ENCODE results near the gene PHC2.

DNA sequence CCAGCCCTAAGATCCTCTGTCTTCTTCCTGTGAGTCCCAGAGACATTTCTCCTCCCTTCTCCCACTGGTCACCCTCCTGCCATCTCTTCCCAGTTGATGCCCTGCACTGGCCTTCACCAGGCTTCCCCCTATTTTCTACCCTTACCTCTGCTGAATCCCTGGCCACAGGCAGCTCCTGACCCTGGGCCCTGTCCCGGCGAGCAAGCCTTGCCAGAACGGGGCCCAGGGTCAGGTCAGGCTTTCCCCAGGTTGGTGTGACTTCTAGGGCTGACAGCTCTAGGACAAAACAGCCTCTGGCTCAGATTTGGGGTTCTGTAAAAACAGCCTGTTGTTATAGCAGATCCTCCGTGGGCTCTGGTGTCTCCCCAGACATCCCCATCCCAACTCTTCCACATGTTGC lies 57.3 kb downstream of the PHC2 start:
- TF ChIP-seq, protein P1, sequence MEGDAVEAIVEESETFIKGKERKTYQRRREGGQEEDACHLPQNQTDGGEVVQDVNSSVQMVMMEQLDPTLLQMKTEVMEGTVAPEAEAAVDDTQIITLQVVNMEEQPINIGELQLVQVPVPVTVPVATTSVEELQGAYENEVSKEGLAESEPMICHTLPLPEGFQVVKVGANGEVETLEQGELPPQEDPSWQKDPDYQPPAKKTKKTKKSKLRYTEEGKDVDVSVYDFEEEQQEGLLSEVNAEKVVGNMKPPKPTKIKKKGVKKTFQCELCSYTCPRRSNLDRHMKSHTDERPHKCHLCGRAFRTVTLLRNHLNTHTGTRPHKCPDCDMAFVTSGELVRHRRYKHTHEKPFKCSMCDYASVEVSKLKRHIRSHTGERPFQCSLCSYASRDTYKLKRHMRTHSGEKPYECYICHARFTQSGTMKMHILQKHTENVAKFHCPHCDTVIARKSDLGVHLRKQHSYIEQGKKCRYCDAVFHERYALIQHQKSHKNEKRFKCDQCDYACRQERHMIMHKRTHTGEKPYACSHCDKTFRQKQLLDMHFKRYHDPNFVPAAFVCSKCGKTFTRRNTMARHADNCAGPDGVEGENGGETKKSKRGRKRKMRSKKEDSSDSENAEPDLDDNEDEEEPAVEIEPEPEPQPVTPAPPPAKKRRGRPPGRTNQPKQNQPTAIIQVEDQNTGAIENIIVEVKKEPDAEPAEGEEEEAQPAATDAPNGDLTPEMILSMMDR (IDR thresholded peaks at IDR 0.05): no peak
- no peak for TF ChIP-seq POLR2A (IDR thresholded peaks at IDR 0.05)
